Activated CD4-positive, alpha-beta T cell treated with anti-CD3 and anti-CD28 coated beads, Interleukin-2, amount 10 ng/mL, durations not matched to agents 7 days and 5 days (primary cell): ENCODE results near the gene GPC3. TPM values are rescaled to one million over a fixed set of nuclear protein-coding genes. Genes with fewer than 3 reads are reported as not detected.

Source experiments
- CTCF ChIA-PET: fragments of 350-600 bp; sonication (Branson Sonifier 250); formaldehyde crosslinking; loops from one replicate; lab custom pipeline; 2021; ENCODE audit warnings: antibody characterized with exemption; lab: Charles Lee
- POLR2A ChIA-PET: fragments of 350-600 bp; sonication (Branson Sonifier 250); formaldehyde crosslinking; loops from one replicate; lab custom pipeline; 2021; ENCODE audit warnings: antibody characterized with exemption; lab: Charles Lee
- DNase-seq: peaks from one replicate; pipeline ENCODE4 v3.0.0-alpha.2; 2020
- H3K27ac Mint-ChIP-seq: one replicate; pipeline ENCODE4 v1.8.0; 2021; ENCODE audit warnings: mild to moderate bottlenecking, moderate library complexity, mixed read lengths
- H3K27me3 Mint-ChIP-seq: one replicate; pipeline ENCODE4 v1.8.0; 2021; ENCODE audit warnings: mixed read lengths
- H3K36me3 Mint-ChIP-seq: one replicate; pipeline ENCODE4 v1.8.0; 2021; ENCODE audit warnings: low read depth, mixed read lengths
- H3K4me1 Mint-ChIP-seq: one replicate; pipeline ENCODE4 v1.8.0; 2021; ENCODE audit warnings: mixed read lengths
- H3K4me3 Mint-ChIP-seq: one replicate; pipeline ENCODE4 v1.8.0; 2021; ENCODE audit warnings: mild to moderate bottlenecking, moderate library complexity, mixed read lengths
- H3K9me3 Mint-ChIP-seq: one replicate; pipeline ENCODE4 v1.8.0; 2021; ENCODE audit warnings: mixed read lengths
- total RNA-seq, 2 experiments: library from RNA; stranded (reverse); gene quantifications; one replicate each; pipeline ENCODE4 v1.2.3, GENCODE V29; 2021

GPC3 gene
- total RNA-seq, 2 experiments from 2014 or later = 0.81 to 1.0 TPM

DNA sequence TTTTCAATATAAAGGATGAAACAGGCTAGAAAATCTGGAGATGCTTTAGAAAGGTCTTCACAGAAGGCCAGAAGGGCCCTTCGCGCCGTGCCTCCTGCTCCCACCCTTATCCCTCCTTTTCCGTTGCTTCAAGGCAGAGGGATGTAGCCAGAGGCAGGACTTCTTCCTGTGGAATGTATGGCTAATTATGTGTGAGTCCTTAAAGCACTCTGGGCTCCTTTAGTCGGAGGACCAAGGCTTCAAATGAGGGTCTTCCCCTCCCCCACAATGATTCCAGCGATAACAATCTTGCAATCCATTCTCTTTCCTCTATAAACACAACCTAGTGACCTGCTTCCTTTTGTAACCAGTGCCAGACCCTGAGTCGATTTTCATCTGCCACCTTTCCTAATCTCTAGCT lies 103.5 kb downstream of the GPC3 start:
- DNase-seq = no peak
- Mint-ChIP-seq H3K36me3 (no peaks in the 10 kb centered on the region), H3K27me3 (peaks cover 2% of the 10 kb centered on the region), H3K27ac (no peak overlapping the region), H3K4me3 (no peak overlapping the region), H3K4me1 (no peaks in the 10 kb centered on the region), H3K9me3 (no peaks in the 10 kb centered on the region)
- ChIA-PET POLR2A (no interaction called here), CTCF (no interaction called here)

DNA sequence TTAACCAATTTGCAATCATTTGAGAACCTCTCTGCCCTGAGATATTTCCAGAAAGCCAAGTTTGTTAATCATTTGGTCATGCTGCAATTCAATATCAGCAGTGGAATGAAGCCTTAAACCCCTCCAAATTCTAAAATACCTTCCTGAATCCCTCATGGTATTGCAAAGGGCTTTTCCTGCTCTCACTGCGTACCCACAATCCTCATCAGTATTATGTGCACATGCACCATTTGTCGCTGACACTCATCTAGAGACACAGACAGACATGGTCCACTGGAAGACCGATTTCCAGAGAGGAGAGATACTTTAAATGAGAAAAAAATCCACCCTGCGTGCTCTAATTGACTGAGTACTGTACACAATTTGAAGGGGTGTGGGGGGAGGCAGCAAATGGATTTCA lies 104.4 kb downstream of the GPC3 start:
- Mint-ChIP-seq H3K4me3 (no peak overlapping the region), H3K36me3 (no peaks in the 10 kb centered on the region), H3K9me3 (no peaks in the 10 kb centered on the region), H3K27me3 (peaks cover 2% of the 10 kb centered on the region), H3K27ac (no peak overlapping the region), H3K4me1 (no peaks in the 10 kb centered on the region)
- DNase-seq = no peak
- POLR2A ChIA-PET = no interaction called here
- CTCF ChIA-PET = no interaction called here

DNA sequence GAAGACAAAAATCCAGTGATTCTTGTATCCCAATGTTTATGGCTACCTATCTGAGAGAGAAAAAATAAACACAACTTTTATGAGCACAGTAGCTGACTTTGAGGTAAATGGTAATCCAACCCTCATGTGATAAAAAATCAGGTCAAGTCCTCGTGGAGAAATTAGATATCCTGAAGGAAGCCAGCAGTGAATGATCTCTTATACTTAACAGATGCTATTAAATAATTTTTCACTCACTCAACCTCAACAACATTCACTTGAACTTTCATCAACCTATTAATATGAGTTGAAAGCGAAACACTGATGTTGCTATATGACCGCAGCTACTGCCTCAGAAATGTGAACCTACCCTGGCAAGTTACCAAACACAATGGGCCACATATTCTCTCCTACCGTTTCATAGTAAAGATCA lies 105.4 kb downstream of the GPC3 start:
- Mint-ChIP-seq H3K27me3 (peaks cover 2% of the 10 kb centered on the region), H3K4me3 (no peak overlapping the region), H3K27ac (no peak overlapping the region), H3K9me3 (no peaks in the 10 kb centered on the region), H3K4me1 (no peaks in the 10 kb centered on the region), H3K36me3 (no peaks in the 10 kb centered on the region)
- ChIA-PET CTCF (interaction anchor here (0.8 kb wide), 1 partner anchor 69 kb away, joined by 3 read pairs; no protein-coding TSS in a partner anchor), POLR2A (no interaction called here)
- no peak for DNase-seq

DNA sequence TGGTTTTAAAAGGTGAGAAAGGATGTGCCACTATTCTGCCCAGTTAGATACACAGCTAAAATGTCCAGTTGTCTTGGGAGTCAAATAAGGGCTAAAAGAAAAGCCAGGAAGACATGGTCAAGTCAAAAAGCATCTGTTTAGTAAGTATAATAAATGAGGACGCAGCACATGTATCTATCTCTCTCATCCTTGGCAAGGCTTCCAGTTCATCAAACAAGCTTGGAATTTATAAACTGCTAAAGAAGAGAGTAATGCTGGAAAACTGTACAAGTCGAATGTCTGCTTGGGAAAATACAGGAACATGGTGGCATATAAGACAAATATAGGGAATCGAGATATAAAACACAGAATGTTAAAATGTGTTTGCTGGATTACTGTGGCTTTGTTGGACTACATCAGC lies 106.7 kb downstream of the GPC3 start:
- ChIA-PET POLR2A (no interaction called here), CTCF (no interaction called here)
- Mint-ChIP-seq H3K36me3 (no peaks in the 10 kb centered on the region), H3K4me3 (no peak overlapping the region), H3K9me3 (no peaks in the 10 kb centered on the region), H3K27ac (no peak overlapping the region), H3K27me3 (peaks cover 2% of the 10 kb centered on the region), H3K4me1 (no peaks in the 10 kb centered on the region)
- DNase-seq = no peak

DNA sequence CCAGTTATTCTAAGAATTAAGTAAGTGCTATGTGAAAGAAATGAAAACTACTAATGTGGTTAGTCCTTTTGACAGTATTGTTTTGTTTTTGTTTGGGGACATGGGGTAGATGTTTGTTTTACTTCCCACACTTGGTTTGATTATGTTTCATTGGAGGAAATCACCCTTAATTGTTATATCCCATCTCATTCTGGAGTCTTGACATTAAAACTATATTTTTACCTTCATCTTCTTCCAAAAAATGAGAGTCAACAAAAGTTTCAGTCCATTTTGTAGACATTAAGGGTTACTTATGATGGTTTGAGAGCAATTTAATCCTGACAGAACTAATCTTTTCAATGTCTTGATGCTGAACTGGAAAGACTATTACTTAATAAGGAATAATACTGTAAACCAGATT lies 108.7 kb downstream of the GPC3 start:
- H3K4me3 Mint-ChIP-seq = no peak overlapping the region
- no peaks in the 10 kb centered on the region for H3K9me3 Mint-ChIP-seq
- no peak for DNase-seq
- no peaks in the 10 kb centered on the region for H3K4me1 Mint-ChIP-seq
- CTCF ChIA-PET = no interaction called here
- POLR2A ChIA-PET = no interaction called here
- H3K27me3 Mint-ChIP-seq = peaks cover 2% of the 10 kb centered on the region
- H3K36me3 Mint-ChIP-seq = no peaks in the 10 kb centered on the region
- H3K27ac Mint-ChIP-seq = no peak overlapping the region

DNA sequence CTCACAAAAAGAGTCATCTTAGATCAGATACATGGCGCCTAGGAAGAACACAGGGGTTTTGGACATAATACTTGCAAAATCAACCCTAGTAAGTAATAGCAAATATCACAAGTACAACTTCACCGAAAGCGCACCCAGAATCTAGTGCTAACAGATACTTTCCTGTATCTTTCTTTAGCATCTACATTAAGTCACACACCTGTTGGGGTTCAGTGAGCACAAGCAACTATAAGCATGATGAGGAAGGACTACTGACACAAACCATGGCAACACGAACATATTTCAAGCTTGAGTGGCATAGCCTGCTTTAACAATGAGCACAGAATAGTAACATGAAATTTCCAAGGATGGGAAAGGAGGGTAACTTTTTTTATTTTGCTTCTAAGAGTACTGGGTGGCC lies 116.1 kb downstream of the GPC3 start:
- H3K36me3 Mint-ChIP-seq = no peaks in the 10 kb centered on the region
- H3K27ac Mint-ChIP-seq = no peak overlapping the region
- no peaks in the 10 kb centered on the region for H3K4me1 Mint-ChIP-seq
- DNase-seq = no peak
- ChIA-PET POLR2A (no interaction called here), CTCF (interaction anchor here (1.4 kb wide), 1 partner anchor 13 kb away, joined by 3 read pairs; no protein-coding TSS in a partner anchor)
- H3K9me3 Mint-ChIP-seq = no peaks in the 10 kb centered on the region
- H3K4me3 Mint-ChIP-seq = no peak overlapping the region
- H3K27me3 Mint-ChIP-seq = no peaks in the 10 kb centered on the region

DNA sequence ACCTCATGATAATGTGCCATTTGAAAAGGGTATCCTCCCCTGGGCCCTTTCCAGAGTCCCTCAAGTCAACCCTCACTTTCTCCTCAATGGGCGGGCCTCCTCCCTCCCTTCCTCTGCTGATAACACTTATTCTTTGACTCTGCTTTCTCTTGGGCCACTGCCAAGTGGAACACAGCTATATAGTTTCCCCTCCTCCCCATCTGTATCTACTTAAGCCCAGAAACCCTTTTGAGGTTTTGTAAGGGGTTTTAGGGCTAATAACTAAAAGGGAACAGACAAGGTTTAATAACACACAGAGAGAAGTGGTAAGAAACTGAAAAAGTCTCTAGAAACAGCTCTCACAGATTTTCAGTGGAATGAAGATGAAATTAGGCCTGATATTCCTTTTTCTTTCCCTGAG lies 116.7 kb downstream of the GPC3 start:
- no peak for DNase-seq
- H3K4me1 Mint-ChIP-seq = no peaks in the 10 kb centered on the region
- no peak overlapping the region for H3K4me3 Mint-ChIP-seq
- no peak overlapping the region for H3K27ac Mint-ChIP-seq
- H3K27me3 Mint-ChIP-seq = no peaks in the 10 kb centered on the region
- no peaks in the 10 kb centered on the region for H3K9me3 Mint-ChIP-seq
- ChIA-PET POLR2A (no interaction called here), CTCF (interaction anchor here (1.4 kb wide), 1 partner anchor 12 kb away, joined by 3 read pairs; no protein-coding TSS in a partner anchor)
- no peaks in the 10 kb centered on the region for H3K36me3 Mint-ChIP-seq

DNA sequence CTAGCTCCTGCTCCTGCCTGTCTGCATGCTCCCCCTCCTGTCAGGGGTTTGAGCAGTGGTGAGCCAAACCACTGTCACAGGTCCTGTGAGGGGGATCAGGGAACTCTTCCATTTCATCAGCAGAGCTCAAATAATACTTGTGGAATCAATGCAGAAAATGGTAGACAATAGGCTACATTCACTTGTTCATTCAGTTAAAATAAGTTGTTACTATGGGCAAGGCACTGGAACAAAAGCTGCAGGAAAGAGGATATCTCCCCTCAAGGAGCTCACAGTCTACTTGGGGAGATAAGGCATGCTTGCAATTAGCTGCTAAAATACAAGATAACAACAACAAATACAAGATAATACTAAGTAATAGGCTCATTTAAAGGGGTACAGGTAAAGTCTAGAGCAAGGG lies 117.1 kb downstream of the GPC3 start:
- ChIA-PET POLR2A (no interaction called here), CTCF (interaction anchor here (0.6 to 1.4 kb wide), 2 partner anchors 12 to 185 kb away, joined by 3 read pairs; no protein-coding TSS in a partner anchor)
- Mint-ChIP-seq H3K9me3 (no peaks in the 10 kb centered on the region), H3K4me1 (no peaks in the 10 kb centered on the region), H3K36me3 (no peaks in the 10 kb centered on the region), H3K27me3 (no peaks in the 10 kb centered on the region), H3K4me3 (no peak overlapping the region), H3K27ac (no peak overlapping the region)
- no peak for DNase-seq

DNA sequence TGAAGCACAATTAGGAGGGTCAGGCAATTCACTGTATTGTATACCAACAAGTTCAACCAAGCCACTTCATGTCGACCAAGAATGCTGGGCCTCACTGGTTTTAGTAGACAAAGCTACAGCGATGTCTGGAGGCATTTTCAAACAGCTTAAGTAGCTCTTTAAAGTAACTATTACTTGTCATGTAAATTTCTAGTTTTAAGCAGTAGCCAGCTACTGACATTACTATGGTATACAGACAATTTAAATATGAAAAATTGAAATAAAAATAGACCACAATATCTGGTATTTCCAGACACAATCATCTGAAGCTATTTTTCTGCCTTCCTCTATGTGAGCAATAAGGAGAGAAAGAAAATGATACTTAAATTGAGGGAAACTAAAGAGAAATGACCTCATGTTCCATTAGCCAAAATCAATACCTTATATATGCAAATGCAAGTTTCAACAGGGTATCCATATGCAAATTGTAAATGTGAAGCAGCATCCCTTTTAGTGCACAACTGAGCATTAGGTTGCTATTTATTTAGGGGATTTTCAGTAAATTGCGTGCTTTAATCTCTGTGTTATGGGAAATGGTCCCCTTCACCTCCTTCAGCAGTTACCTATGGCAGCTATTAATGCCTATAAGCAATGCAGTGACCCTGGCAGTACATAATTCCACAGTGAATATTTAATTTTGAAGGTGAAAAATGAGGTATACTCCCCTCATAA lies 119.5 kb downstream of the GPC3 start:
- Mint-ChIP-seq H3K4me3 (no peak overlapping the region), H3K36me3 (no peaks in the 10 kb centered on the region), H3K9me3 (no peaks in the 10 kb centered on the region), H3K27me3 (no peaks in the 10 kb centered on the region), H3K4me1 (no peaks in the 10 kb centered on the region), H3K27ac (no peak overlapping the region)
- no peak for DNase-seq
- CTCF ChIA-PET = no interaction called here
- POLR2A ChIA-PET = no interaction called here

DNA sequence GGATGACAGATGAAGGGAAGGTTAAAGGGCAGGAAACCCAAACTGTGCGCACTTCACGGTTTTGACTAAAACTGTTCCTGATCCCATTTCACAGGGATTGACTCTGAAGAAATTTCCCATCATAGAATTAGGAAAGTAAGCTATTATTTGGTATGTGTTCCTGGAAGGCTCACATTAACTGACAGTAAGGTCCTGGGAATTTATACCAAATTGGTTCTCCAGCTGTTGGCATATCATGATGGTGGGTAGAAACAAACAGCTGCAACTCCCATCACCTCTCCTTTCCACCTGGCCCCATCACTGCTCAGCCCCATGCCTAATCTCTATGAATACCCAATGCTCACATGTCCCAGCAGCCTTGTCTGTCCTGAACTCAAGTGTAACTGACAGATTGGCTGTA lies 121.2 kb downstream of the GPC3 start:
- Mint-ChIP-seq H3K4me1 (no peaks in the 10 kb centered on the region), H3K27me3 (no peaks in the 10 kb centered on the region), H3K36me3 (no peaks in the 10 kb centered on the region), H3K4me3 (no peak overlapping the region), H3K27ac (no peak overlapping the region), H3K9me3 (no peaks in the 10 kb centered on the region)
- POLR2A ChIA-PET = no interaction called here
- CTCF ChIA-PET = no interaction called here
- DNase-seq = no peak

DNA sequence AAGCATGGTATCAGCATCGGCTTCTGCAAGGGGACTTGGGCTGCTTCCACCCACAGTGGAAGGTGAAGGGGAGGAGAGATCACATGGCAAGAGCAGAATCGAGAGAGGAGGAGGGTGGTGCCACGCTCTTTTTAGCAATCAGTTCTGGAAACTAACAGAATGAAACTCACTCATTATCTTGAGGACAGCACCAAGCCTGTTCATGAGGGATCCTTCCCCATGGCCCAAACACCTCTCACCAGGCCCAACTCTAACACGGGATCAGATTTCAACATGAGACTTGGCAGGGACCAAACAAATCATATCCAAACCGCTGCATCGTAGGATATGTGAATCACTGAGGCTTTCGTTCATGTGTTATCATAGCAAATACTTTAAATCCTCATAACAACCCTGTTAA lies 125.5 kb downstream of the GPC3 start:
- ChIA-PET POLR2A (no interaction called here), CTCF (no interaction called here)
- DNase-seq = no peak
- no peaks in the 10 kb centered on the region for H3K36me3 Mint-ChIP-seq
- no peaks in the 10 kb centered on the region for H3K27me3 Mint-ChIP-seq
- no peaks in the 10 kb centered on the region for H3K4me1 Mint-ChIP-seq
- H3K9me3 Mint-ChIP-seq = no peaks in the 10 kb centered on the region
- no peak overlapping the region for H3K27ac Mint-ChIP-seq
- no peak overlapping the region for H3K4me3 Mint-ChIP-seq

DNA sequence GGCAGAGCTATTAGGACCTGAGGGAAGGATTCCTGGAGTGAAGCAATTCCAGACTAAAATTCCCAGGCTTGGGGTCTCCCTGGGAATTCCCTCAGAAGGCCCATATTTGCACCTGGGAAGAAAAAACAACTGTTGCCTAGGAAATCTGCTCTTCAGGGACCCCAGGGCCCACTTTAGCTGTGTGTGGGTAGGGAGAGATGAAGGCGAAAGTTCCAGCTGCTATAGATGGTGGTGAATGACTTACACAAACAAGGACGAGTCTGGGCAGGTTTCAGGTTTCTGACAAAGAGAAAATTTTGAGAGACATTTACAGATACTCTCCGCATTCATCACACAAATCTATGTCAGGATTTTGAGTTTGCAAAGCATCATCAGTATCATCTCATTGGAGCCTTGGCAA lies 126.1 kb downstream of the GPC3 start:
- no peaks in the 10 kb centered on the region for H3K36me3 Mint-ChIP-seq
- no peak overlapping the region for H3K27ac Mint-ChIP-seq
- H3K9me3 Mint-ChIP-seq = no peaks in the 10 kb centered on the region
- no peaks in the 10 kb centered on the region for H3K27me3 Mint-ChIP-seq
- no peak overlapping the region for H3K4me3 Mint-ChIP-seq
- CTCF ChIA-PET = no interaction called here
- no peak for DNase-seq
- no peaks in the 10 kb centered on the region for H3K4me1 Mint-ChIP-seq
- POLR2A ChIA-PET = no interaction called here

DNA sequence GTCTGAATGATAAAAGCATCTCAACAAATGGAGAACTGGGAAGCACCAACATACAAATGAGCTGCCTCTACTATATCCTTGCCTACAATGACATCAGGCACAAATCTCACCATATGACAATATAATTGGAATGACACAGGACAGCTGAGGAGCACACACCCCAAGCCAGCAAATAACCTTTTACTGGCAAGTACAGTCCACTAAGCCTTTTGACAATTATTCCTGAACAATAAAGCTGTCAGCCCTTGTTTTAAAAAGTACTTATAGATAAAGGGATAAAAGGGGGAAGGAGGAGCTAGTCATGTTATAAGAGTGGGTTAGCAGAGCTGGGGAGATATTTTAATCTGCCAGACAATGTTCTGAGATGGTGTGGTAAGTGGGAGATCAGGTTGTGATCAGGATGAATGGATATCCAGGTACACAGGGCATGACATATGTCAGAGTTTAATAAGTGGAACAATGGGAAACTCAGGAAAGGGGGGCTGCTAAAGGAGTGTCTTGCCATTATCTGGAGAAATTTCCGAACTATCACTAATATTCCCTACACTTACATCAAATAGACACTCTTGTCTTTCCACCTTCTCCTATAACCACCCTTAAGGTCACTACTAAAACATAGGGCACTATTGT lies 127.6 kb downstream of the GPC3 start:
- H3K36me3 Mint-ChIP-seq = no peaks in the 10 kb centered on the region
- H3K4me1 Mint-ChIP-seq = no peaks in the 10 kb centered on the region
- DNase-seq = no peak
- H3K27ac Mint-ChIP-seq = no peak overlapping the region
- POLR2A ChIA-PET = no interaction called here
- no peaks in the 10 kb centered on the region for H3K9me3 Mint-ChIP-seq
- H3K4me3 Mint-ChIP-seq = no peak overlapping the region
- peaks cover 3% of the 10 kb centered on the region for H3K27me3 Mint-ChIP-seq
- CTCF ChIA-PET = no interaction called here
